GM12878 (cell line): ENCODE measurements around the gene COL26A1. TPM values are rescaled to one million over a fixed set of nuclear protein-coding genes. Genes with fewer than 3 reads are reported as not detected.

Experiments used
- ATAC-seq: fragments of 200-7000 bp; cut with Tn5 transposase; 3 replicates; pipeline ENCODE4 v1.9.1; 2020; ENCODE audit warnings: mild to moderate bottlenecking, moderate library complexity
- BruUV-seq: library from RNA; stranded (reverse); fragments of 400-500 nt; replicated peaks from 2 replicates; lab custom pipeline; 2021; lab: Mats Ljungman, UMichigan
- CTCF ChIA-PET: fragments of 300-600 bp; sonication (Branson Sonifier 250); formaldehyde crosslinking; extraction: SDS; loops from one replicate; lab custom pipeline; 2021; ENCODE audit warnings: inconsistent platforms; lab: Yijun Ruan, JAX
- POLR2A ChIA-PET: fragments of 350-600 bp; formaldehyde crosslinking; extraction: SDS; loops from one replicate; lab custom pipeline; 2021; ENCODE audit warnings: inconsistent platforms; lab: Charles Lee
- RAD21 ChIA-PET: fragments of 300-600 bp; sonication (Branson Sonifier 250); formaldehyde crosslinking; loops from one replicate; lab custom pipeline; 2023; ENCODE audit warnings: antibody characterized with exemption; ENCODE audit not compliant: unreplicated experiment; lab: Charles Lee
- SMC1A ChIA-PET: fragments of 300-600 bp; sonication (Branson Sonifier 250); formaldehyde crosslinking; loops from one replicate; lab custom pipeline; 2023; ENCODE audit not compliant: unreplicated experiment, uncharacterized antibody; lab: Charles Lee
- DNase-seq: peaks from one replicate; pipeline ENCODE4 v3.0.0-alpha.2; 2011; ENCODE audit warnings: low read depth, low spot score
- FAIRE-seq: peaks from 3 replicates; lab custom pipeline; 2011; peaks lifted over from hg19 to GRCh38; lab: Jason Lieb, UNC
- H2AFZ ChIP-seq: 2 replicates; pipeline ENCODE4 v1.6.0; 2011; ENCODE audit warnings: low read depth, low read length, control low read depth; ENCODE audit not compliant: control insufficient read depth
- H3K27ac ChIP-seq: 2 replicates; pipeline ENCODE4 v1.5.1; 2011; ENCODE audit warnings: control low read depth; ENCODE audit not compliant: control insufficient read depth, insufficient read depth
- H3K27me3 ChIP-seq, 2 experiments: replicated peaks in 1 of 2; 2 replicates each; pipeline versions ENCODE4 v1.6.0 to v1.6.1; 2011; ENCODE audit warnings: low read length in 1 of 2; ENCODE audit not compliant: control insufficient read depth in 2 of 2, insufficient read depth in 2 of 2
- H3K36me3 ChIP-seq, 2 experiments: 2 replicates each; pipeline ENCODE4 v1.5.1; 2011; ENCODE audit warnings: low read length in 1 of 2; ENCODE audit not compliant: control insufficient read depth in 2 of 2, insufficient read depth in 2 of 2
- H3K4me1 ChIP-seq: 2 replicates; pipeline ENCODE4 v1.6.1; 2011; ENCODE audit warnings: mild to moderate bottlenecking, low read length, moderate library complexity, mixed read lengths; ENCODE audit not compliant: control insufficient read depth, insufficient read depth
- H3K4me2 ChIP-seq: 2 replicates; pipeline ENCODE4 v1.6.0; 2011; ENCODE audit warnings: control low read depth; ENCODE audit not compliant: control insufficient read depth, insufficient read depth
- H3K4me3 ChIP-seq: fragments of 200-600 bp; sonication (generic); 2 replicates; pipeline ENCODE4 v1.5.1; 2016
- H3K79me2 ChIP-seq: 2 replicates; pipeline ENCODE4 v1.6.0; 2011; ENCODE audit warnings: low read length; ENCODE audit not compliant: control insufficient read depth, insufficient read depth
- H3K9ac ChIP-seq: 2 replicates; pipeline ENCODE4 v1.8.0; 2011; ENCODE audit warnings: low read length, control low read depth, mixed read lengths; ENCODE audit not compliant: control insufficient read depth, insufficient read depth
- H3K9me3 ChIP-seq: replicated peaks from 3 replicates; pipeline ENCODE4 v1.5.1; 2011; ENCODE audit warnings: mild to moderate bottlenecking, low read length; ENCODE audit not compliant: control insufficient read depth, insufficient read depth
- H4K20me1 ChIP-seq: 2 replicates; pipeline ENCODE4 v1.6.0; 2011; ENCODE audit not compliant: control insufficient read depth, insufficient read depth
- EED ChIP-seq: sonication (generic); IDR thresholded peaks from 2 replicates; pipeline ENCODE4 v1.6.1; 2016; ENCODE audit warnings: antibody characterized with exemption, low read depth
- ETV6 ChIP-seq, 2 experiments: fragments of 450-650 bp in 1 of 2; IDR thresholded peaks in 1 of 2; conservative IDR thresholded peaks in 1 of 2; 2 replicates each; pipeline ENCODE4 v1.6.1; 2014; ENCODE audit warnings: antibody characterized with exemption in 1 of 2, borderline replicate concordance in 1 of 2, low read depth in 1 of 2, mild to moderate bottlenecking in 1 of 2, moderate library complexity in 1 of 2
- HSF1 ChIP-seq: fragments of 150-350 bp; IDR thresholded peaks from 2 replicates; pipeline ENCODE4 v1.6.1; 2014; ENCODE audit warnings: mild to moderate bottlenecking, low read depth, low read length
- NFXL1 ChIP-seq: fragments of 450-650 bp; IDR thresholded peaks from 2 replicates; pipeline ENCODE4 v1.6.1; 2017; ENCODE audit warnings: antibody characterized with exemption, mild to moderate bottlenecking, borderline replicate concordance
- NR2C2 ChIP-seq: IDR thresholded peaks from 2 replicates; pipeline ENCODE4 v1.6.1; 2011; ENCODE audit warnings: borderline replicate concordance, low read depth; ENCODE audit not compliant: control insufficient read depth, insufficient read length
- RCOR1 ChIP-seq: conservative IDR thresholded peaks from 2 replicates; pipeline ENCODE4 v1.6.1; 2012; ENCODE audit warnings: low read depth, low read length, improper control_type of control experiment
- STAT1 ChIP-seq: fragments of 450-650 bp; conservative IDR thresholded peaks from 2 replicates; pipeline ENCODE4 v1.6.1; 2014; ENCODE audit warnings: antibody characterized with exemption, mild to moderate bottlenecking
- ZBTB11 ChIP-seq: fragments of 450-650 bp; formaldehyde crosslinking; IDR thresholded peaks from 2 replicates; pipeline ENCODE4 v1.5.0; 2022; ENCODE audit warnings: mild to moderate bottlenecking, missing genetic modification characterization
- WGBS: methylation state at CpG from one replicate; pipeline ENCODE4 v1.1.6; 2016; ENCODE audit warnings: low lambda C conversion rate; ENCODE audit not compliant: insufficient replicate concordance, insufficient coverage; ENCODE audit errors: missing lambda C conversion rate; 5-methylcytosine and 5-hydroxymethylcytosine counted together
- in situ Hi-C: fragments of 300-500 bp; cut with MboI; formaldehyde crosslinking; loops from 9 replicates; pipeline ENCODE4 v1.14.3; 2018; ENCODE audit warnings: mixed read lengths
- intact Hi-C: fragments of 100-400 bp; cut with micrococcal nuclease; formaldehyde crosslinking; loops from one replicate; pipeline ENCODE4 v1.14.2; 2022; ENCODE audit not compliant: unreplicated experiment
- polyA plus RNA-seq, 11 experiments: library from polyadenylated mRNA; depleted of rRNA in 4 of 11; unstranded in 6 of 11; stranded (reverse) in 5 of 11; fragments of >200 nt; fragmentation: Nextera tagmentation in 4 of 11; fragmentation: Illumina TruSeq in 1 of 11; extraction: Ambion mirVana in 4 of 11; extraction: Trizol in 1 of 11; gene quantifications; 1 replicate in 1 of 11; 2 replicates in 10 of 11; pipeline versions ENCODE4 v1.2.1 to v1.2.3, GENCODE V29; 2011 to 2016; ENCODE audit warnings: inconsistent platforms in 2 of 11, missing spikeins in 2 of 11, low read depth in 1 of 11
- total RNA-seq, 4 experiments: library from RNA; depleted of rRNA in 3 of 4; stranded (reverse); fragments of >200 nt in 3 of 4; fragmentation: Illumina TruSeq in 1 of 4; extraction: Trizol in 1 of 4; gene quantifications; 2 replicates each; pipeline versions ENCODE4 v1.2.1 to v1.2.3, GENCODE V29; 2013 to 2021
- TF ChIP-seq, protein P1 (sequence below): IDR thresholded peaks from 2 replicates; pipeline ENCODE4 v1.6.1; 2012; ENCODE audit warnings: low read depth, low read length, improper control_type of control experiment
- TF ChIP-seq, protein P2 (sequence below): fragments of 450-650 bp; IDR thresholded peaks from 2 replicates; pipeline ENCODE4 v1.6.1; 2017; ENCODE audit warnings: borderline replicate concordance
- TF ChIP-seq, protein P3 (sequence below): fragments of 450-650 bp; IDR thresholded peaks from 2 replicates; pipeline ENCODE4 v1.6.1; 2018; ENCODE audit warnings: borderline replicate concordance, mild to moderate bottlenecking; ENCODE audit not compliant: partially characterized antibody
- TF ChIP-seq, protein P4 (sequence below): IDR thresholded peaks from 2 replicates; pipeline ENCODE4 v1.6.1; 2011; ENCODE audit warnings: low read depth, mild to moderate bottlenecking, low read length, moderate library complexity, borderline replicate concordance; ENCODE audit errors: extremely low read depth

COL26A1 gene
- total and polyA plus RNA-seq, 10 of the 15 experiments (the other 5 are each of a cell fraction or from before 2014, with no cell fraction given), result 0.08 TPM; not detected in 9

DNA sequence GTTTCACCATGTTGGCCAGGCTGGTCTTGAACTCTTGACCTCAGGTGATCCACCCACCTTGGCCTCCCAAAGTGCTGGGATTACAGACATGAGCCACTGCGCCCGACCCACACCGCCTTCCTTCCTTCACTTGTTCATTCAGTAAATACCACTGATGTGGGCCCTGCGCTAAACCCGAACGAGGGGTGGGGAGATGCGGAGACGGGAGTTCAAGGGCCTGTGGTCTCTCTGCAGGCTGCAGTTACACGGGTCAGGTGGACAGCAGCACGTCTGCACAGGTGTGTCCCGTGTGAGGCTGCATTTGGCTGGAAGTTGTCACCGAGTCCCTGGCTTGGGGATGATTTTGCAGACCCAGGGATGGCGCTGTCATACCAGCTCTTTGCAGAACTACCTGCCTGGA, 38.1 kb downstream of the COL26A1 start:
- no peak overlapping the region for H3K4me3 ChIP-seq
- RAD21 ChIA-PET, result no interaction called here
- CTCF ChIA-PET, result interaction anchor here (0.6 to 2.2 kb wide), 2 partner anchors 11 to 253 kb away, joined by 4 to 5 read pairs; no protein-coding TSS in a partner anchor
- ATAC-seq (no peak), DNase-seq (no peak), FAIRE-seq (no peak)
- WGBS, result 43% methylated on average over 13 of the region's 13 CpGs
- BruUV-seq, result no TSS peak
- no peak overlapping the region for H2AFZ ChIP-seq
- H3K4me1 ChIP-seq, result no peaks in the 10 kb centered on the region
- SMC1A ChIA-PET, result no interaction called here
- H3K27ac ChIP-seq, result no peak overlapping the region
- POLR2A ChIA-PET, result no interaction called here
- in situ Hi-C loops, result no loop called here
- H4K20me1 ChIP-seq, result no peaks in the 10 kb centered on the region
- H3K4me2 ChIP-seq, result no peak overlapping the region
- H3K9ac ChIP-seq, result no peak overlapping the region
- intact Hi-C loops, result no loop called here
- H3K9me3 ChIP-seq, result no peaks in the 10 kb centered on the region
- no peaks in the 10 kb centered on the region for H3K36me3 ChIP-seq
- H3K27me3 ChIP-seq, result no peaks in the 10 kb centered on the region; a peak in 2 of 4 replicates
- H3K79me2 ChIP-seq, result no peaks in the 10 kb centered on the region
- TF ChIP-seq NFXL1 (no peak), STAT1 (no peak), ETV6 (conservative IDR thresholded peaks at IDR 0.05 in 1 of 2, IDR thresholded peaks at IDR 0.05 in 1 of 2; ENCODE audit: borderline replicate concordance in 1 of 2, low read depth in 1 of 2) (no peak), EED (no peak), RCOR1 (no peak), ZBTB11 (no peak), HSF1 (no peak), NR2C2 (no peak)
- TF ChIP-seq, protein P1, sequence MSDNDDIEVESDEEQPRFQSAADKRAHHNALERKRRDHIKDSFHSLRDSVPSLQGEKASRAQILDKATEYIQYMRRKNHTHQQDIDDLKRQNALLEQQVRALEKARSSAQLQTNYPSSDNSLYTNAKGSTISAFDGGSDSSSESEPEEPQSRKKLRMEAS, result no peak
- TF ChIP-seq, protein P2, sequence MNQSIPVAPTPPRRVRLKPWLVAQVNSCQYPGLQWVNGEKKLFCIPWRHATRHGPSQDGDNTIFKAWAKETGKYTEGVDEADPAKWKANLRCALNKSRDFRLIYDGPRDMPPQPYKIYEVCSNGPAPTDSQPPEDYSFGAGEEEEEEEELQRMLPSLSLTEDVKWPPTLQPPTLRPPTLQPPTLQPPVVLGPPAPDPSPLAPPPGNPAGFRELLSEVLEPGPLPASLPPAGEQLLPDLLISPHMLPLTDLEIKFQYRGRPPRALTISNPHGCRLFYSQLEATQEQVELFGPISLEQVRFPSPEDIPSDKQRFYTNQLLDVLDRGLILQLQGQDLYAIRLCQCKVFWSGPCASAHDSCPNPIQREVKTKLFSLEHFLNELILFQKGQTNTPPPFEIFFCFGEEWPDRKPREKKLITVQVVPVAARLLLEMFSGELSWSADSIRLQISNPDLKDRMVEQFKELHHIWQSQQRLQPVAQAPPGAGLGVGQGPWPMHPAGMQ, result no peak
- TF ChIP-seq, protein P3, sequence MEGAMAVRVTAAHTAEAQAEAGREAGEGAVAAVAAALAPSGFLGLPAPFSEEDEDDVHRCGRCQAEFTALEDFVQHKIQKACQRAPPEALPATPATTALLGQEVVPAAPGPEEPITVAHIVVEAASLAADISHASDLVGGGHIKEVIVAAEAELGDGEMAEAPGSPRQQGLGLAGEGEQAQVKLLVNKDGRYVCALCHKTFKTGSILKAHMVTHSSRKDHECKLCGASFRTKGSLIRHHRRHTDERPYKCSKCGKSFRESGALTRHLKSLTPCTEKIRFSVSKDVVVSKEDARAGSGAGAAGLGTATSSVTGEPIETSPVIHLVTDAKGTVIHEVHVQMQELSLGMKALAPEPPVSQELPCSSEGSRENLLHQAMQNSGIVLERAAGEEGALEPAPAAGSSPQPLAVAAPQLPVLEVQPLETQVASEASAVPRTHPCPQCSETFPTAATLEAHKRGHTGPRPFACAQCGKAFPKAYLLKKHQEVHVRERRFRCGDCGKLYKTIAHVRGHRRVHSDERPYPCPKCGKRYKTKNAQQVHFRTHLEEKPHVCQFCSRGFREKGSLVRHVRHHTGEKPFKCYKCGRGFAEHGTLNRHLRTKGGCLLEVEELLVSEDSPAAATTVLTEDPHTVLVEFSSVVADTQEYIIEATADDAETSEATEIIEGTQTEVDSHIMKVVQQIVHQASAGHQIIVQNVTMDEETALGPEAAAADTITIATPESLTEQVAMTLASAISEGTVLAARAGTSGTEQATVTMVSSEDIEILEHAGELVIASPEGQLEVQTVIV, result no peak
- TF ChIP-seq, protein P4, sequence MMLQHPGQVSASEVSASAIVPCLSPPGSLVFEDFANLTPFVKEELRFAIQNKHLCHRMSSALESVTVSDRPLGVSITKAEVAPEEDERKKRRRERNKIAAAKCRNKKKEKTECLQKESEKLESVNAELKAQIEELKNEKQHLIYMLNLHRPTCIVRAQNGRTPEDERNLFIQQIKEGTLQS, result no peak
